Left colon (tissue), 2 donors: ENCODE results near the gene EID2. TPM values are rescaled to one million over a fixed set of nuclear protein-coding genes. Genes with fewer than 3 reads are reported as not detected.

Experiments used
- ATAC-seq: fragments of 200-7000 bp; cut with Tn5 transposase; one replicate; pipeline ENCODE4 v1.9.1; 2020; ENCODE audit warnings: mild to moderate bottlenecking, moderate library complexity
- DNase-seq, 2 donors: peaks; one replicate each; pipeline ENCODE4 v3.0.0-alpha.2; 2020
- intact Hi-C, 2 donors: fragments of 100-400 bp; cut with DNase I in 1 of 2; cut with micrococcal nuclease in 1 of 2; formaldehyde crosslinking; loops; one replicate each; pipeline versions ENCODE4 v1.11.2 to v1.14.0; 2022; cut with DNase I, micrococcal nuclease
- long read RNA-seq: library from polyadenylated mRNA; unstranded; transcript quantifications from one replicate; pipeline ENCODE4 v2.0.0, GENCODE V29; 2021
- total RNA-seq, 2 donors: library from RNA; stranded (reverse); fragmentation: NEBNext Ultra II Directional; extraction: Animal tissue kit (Norgen Biotek cat#: 25700); gene quantifications; one replicate each; pipeline ENCODE4 v1.2.1, GENCODE V29; 2021
- donor health status: DM: no; HTN: no; CAD: no.
- donor health status: DM: yes; HTN: yes; CAD: no.

EID2 gene, protein sequence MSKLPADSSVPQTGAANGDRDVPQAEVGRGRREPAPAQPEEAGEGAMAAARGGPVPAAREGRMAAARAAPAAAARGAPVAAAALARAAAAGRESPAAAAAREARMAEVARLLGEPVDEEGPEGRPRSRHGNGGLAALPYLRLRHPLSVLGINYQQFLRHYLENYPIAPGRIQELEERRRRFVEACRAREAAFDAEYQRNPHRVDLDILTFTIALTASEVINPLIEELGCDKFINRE
- total RNA-seq: 10 to 100 TPM; 10.4 to 10.6 TPM
- long read RNA-seq, transcript EID2-201 (1 exons, 1,629 nt): major isoform, 21 of 21 reads
- long read RNA-seq, partial matches to known transcripts: 0 of 21 reads
- long read RNA-seq, other reads (novel, unspliced or antisense): 0 of 21 reads

- ATAC-seq: peak; percentile 99
- intact Hi-C loops: loop anchor here in 1 of 2 donors (10.0 kb wide), 2 partner anchors 65 to 95 kb away; partner anchors contain the start of gene SUPT5H
- peak; percentile 93 to 97 for DNase-seq
Observed at GRCh38 chr19:39539518-39540332, at the start of gene EID2. Gene EID2, minus strand, starts transcription at chr19:39540161. Its CDS starts 82 bp downstream, at chr19:39540079.

- ATAC-seq: no peak
- intact Hi-C loops: no loop called here
- no peak for DNase-seq
Observed at GRCh38 chr19:39588066-39588465, 48.1 kb upstream of the EID2 start.

DNA sequence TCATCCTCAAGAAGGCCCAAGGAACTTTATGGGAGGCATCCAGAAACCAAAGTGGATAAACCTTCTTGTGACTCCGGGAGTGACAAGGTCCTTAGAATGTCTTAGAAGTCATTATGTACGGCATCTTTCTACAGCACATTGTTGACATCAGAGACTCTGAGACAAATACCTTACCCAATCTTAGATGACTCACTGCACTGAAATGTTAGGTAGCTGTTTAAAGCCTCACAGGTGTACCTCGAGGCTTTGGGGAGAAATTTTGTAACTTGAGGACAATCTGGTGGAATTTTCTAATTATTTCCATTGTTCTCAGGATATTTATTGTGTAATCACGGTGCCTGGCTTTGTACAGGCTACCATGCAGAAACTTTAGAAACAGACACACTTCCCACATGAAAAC, 47.5 kb upstream of the EID2 start:
- DNase-seq (no peak), ATAC-seq (no peak)
- intact Hi-C loops: no loop called here

- peak; percentile 63 for ATAC-seq
- intact Hi-C loops: no loop called here
- DNase-seq: no peak
Observed at GRCh38 chr19:39582891-39583625, 43.1 kb upstream of the EID2 start.

GRCh38 chr19:39582442-39582841, 42.5 kb upstream of the EID2 start:
- ATAC-seq: no peak
- no peak for DNase-seq
- intact Hi-C loops: no loop called here

- no peak for ATAC-seq
- DNase-seq: no peak
- intact Hi-C loops: no loop called here
Observed at GRCh38 chr19:39568604-39569003, 28.6 kb upstream of the EID2 start.

GRCh38 chr19:39566064-39566463, 26.1 kb upstream of the EID2 start:
- ATAC-seq: no peak

DNA sequence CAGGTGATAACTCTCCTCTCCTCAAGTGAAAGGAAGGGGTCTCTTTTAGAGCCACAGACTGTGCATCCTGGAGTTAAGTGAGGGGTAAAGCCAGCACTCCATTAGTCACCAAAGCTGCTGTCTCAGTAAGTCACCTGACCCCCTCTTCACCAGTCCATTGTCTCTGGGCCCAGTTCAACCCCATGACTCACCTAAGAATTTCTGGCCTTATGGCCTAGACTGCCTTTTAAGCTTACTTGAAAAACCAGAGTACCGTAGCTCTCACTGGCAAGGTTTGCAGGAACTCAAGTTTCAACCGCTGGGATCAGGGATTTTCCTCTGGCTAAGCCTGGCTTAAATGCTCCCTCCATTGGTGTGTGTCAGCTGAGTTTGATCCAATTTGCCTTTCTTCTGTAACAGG, 23.4 kb upstream of the EID2 start:
- DNase-seq (no peak), ATAC-seq (no peak)
- intact Hi-C loops: no loop called here

More at GRCh38 chr19:39566064-39566463, 26.1 kb upstream of the EID2 start:
- DNase-seq: no peak
- intact Hi-C loops: no loop called here

GRCh38 chr19:39558624-39559117, 18.7 kb upstream of the EID2 start:
- DNase-seq: no peak

GRCh38 chr19:39557811-39558623, 18.1 kb upstream of the EID2 start:
- intact Hi-C loops: loop anchor here in 1 of 2 donors (10.0 kb wide), 1 partner anchor 117 kb away; no protein-coding TSS in a partner anchor
- DNase-seq (no peak), ATAC-seq (no peak)

More at GRCh38 chr19:39558624-39559117, 18.7 kb upstream of the EID2 start:
- ATAC-seq: no peak
- intact Hi-C loops: loop anchor here in 1 of 2 donors (10.0 kb wide), 1 partner anchor 116 kb away; no protein-coding TSS in a partner anchor

DNA sequence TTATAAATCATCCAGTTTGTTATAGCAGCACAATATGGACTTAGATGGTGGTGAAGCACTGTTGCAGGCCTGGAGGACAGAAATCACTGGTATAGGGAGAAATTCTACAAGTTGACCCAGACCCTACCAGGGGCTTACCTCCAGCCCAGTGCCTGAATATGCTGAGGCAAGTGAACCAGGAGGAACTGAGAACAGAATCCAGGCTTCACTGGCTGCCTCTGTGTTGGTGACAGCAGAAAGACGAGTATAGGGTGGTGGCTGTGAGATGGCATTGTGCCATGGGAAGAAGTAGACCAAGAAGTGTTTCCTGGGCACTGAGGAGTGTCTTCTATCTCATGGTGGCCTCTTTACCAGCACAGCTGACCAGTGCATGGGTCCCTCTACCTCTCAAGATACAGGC, 15.9 kb upstream of the EID2 start:
- no peak for ATAC-seq
- intact Hi-C loops: loop anchor here in 1 of 2 donors (10.0 kb wide), 1 partner anchor 119 kb away; no protein-coding TSS in a partner anchor
- no peak for DNase-seq

GRCh38 chr19:39554701-39555311, 14.8 kb upstream of the EID2 start:
- ATAC-seq (no peak), DNase-seq (no peak)
- intact Hi-C loops: loop anchor here in 1 of 2 donors (10.0 kb wide), 1 partner anchor 120 kb away; no protein-coding TSS in a partner anchor

DNA sequence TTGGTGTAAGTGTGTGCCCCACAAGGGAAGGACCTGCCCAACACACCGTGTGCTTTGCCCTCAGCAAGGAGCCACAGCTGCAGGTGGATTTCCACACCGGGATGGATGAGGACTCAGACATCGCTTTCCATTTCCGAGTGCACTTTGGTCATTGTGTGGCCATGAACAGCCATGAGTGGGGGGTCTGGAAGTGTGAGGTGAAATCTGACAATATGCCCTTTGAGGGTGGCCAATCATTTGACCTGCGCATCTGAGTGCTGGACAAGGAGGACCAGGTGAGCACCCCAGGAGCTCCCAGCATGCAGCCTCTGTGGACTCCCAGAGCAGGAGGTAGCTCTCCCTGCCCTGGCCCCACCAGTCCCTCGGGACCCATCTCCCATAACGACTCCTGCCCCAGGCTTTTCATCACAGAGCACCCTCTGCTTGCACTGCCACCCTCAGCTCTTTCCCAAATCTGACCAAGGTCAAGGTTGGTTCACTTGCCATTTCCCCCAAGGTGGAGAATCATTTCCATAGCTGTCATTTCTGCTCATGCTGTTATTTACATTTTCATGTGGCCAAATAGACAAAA, 13.2 kb upstream of the EID2 start:
- DNase-seq (no peak), ATAC-seq (no peak)
- intact Hi-C loops: loop anchor here in 1 of 2 donors (10.0 kb wide), 1 partner anchor 122 kb away; no protein-coding TSS in a partner anchor

DNA sequence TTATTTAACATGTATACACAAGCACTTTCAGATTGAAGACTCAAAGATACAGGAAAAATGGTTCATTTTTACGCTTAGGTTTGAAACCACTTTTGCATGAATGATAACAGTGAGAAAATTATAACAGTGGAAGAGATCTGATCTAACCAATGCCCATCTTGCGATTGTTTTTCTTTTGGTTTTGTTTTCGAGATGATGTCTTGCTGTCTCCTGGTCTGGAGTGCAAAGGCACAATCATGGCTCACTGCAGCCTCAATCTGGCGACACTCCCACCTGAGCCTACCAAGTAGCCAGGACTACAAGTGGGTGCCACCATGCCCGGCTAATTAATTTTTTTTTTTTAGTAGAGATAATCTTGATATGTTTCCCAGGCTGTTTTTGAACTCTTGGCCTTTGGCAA, 10.2 kb upstream of the EID2 start:
- no peak for DNase-seq
- intact Hi-C loops: loop anchor here in 1 of 2 donors (10.0 kb wide), 1 partner anchor 125 kb away; no protein-coding TSS in a partner anchor
- ATAC-seq: no peak

DNA sequence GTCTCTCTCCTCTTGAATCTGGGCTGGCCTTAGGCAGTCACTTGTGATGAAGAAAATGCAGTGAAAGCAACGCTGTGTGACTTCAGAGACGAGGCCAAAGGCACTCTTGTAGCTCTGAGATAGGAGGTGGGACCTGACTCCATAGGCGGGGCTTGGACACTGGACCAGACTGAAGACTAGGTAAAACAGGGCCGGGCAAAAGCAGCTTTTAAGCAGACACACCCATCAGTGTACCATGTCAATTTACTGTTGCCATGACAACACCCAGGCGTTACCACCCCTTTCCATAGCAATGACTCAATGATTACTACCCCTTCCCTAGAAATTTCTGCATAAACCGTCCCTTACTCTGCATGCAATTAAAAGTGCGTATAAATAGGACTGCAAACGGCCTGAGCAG, 6.6 kb upstream of the EID2 start:
- no peak for ATAC-seq
- intact Hi-C loops: no loop called here

GRCh38 chr19:39544911-39545310, 5.0 kb upstream of the EID2 start:
- intact Hi-C loops: no loop called here
- ATAC-seq: no peak
- DNase-seq: no peak

More for the DNA sequence above, 6.6 kb upstream of the EID2 start:
- no peak for DNase-seq
